ENCODE data around the gene CPSF6. TPM values are rescaled to one million over a fixed set of nuclear protein-coding genes. Genes with fewer than 3 reads are reported as not detected.
A peak's percentile ranks its signal among the peaks of the same experiment; 100 is the strongest.

Gene CPSF6
- polyA plus RNA-seq, 2 donors = 20.7 to 21.4 TPM

DNA sequence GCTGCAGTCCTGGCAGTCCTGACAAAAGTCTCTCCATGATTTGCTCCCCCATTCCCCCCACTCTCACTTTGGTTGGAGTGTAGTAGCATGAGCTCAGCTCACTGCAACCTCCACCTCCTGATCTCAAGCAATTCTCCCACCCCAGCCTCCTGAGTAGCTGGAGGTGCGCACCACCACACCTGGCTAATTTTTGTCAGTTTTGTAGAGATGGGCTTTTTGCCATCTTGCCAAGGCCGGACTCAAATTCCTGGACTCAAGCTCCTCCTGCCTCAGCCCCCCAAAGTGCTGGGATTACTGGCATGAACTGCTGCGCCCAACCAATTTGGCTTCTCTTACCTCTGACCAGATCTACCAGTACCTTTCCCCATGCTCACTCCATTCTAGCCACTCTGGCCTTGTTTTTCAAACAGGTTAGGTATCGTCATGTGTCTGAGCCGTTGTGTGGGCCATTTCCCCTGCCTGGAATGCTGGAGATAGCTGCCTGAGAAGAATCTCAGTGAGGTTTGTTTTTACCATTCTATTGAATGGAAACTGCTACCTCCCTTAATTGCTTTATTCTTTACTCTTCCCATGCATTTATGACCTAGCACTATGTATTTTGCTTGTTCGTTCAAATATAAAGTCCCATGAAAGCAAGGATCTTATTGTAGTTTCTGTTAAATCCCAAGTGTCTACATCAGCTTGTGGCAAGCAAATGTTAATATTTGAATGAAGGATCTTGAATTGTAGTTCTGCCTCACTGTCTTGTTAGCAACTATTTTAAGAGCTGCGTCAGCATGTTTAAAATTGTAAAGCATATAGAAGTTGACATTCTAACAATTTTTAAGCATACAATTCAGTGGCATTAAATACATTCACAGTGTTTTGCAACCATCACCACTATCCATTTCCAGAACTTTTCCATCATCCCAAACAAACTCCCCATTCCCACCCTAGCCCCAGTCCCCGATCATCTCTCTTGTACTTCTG is 39.7 kb downstream of the CPSF6 start:
- H3K27ac ChIP-seq (ENCODE audit: low read depth in 2 of 2, low read length in 1 of 2) = no peak overlapping the region
- peaks cover 0 to 2% of the 10 kb centered on the region in 2 donors for H3K4me1 ChIP-seq (ENCODE audit: control insufficient read depth in 2 of 2, insufficient read depth in 2 of 2, low read length in 1 of 2)
- no peaks in the 10 kb centered on the region for H3K27me3 ChIP-seq (ENCODE audit: control insufficient read depth in 1 of 2, insufficient read depth in 2 of 2, low read length in 2 of 2)
- no peak overlapping the region for H3K4me3 ChIP-seq (ENCODE audit: low read depth in 1 of 2, low read length in 2 of 2)
- H3K36me3 ChIP-seq (ENCODE audit: control insufficient read depth in 2 of 2, insufficient read depth in 2 of 2, low read length in 1 of 2) = no peaks in the 10 kb centered on the region
- WGBS, 2 donors = 86 to 89% methylated on average over 8 of the region's 8 CpGs
- no peaks in the 10 kb centered on the region for H3K9me3 ChIP-seq (ENCODE audit: control insufficient read depth in 2 of 2, insufficient read depth in 1 of 2, low read depth in 1 of 2, low read length in 1 of 2)

DNA sequence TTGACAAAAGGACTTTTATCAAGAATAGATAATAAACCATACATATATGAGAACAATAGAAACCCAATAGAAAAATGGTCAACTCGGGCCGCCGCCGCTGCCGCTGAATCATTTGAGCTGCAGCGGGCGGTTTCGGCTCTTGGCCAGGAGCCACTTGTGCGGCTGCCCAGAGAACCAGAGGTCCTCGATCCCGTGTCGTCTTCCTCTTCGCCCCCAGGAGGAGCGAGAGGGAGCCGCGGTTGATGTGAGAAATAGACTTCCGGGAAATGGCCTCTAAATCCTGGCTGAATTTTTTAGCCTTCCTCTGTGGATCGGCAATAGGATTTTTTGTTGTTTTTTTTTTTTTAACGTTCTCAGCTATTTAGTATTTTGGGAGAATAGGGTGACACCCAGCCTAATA is 44.8 kb downstream of the CPSF6 start:
- WGBS, 2 donors = 1 to 5% methylated on average over 19 of the region's 19 CpGs
- H3K27me3 ChIP-seq (ENCODE audit: control insufficient read depth in 1 of 2, insufficient read depth in 2 of 2, low read length in 2 of 2) = no peaks in the 10 kb centered on the region
- H3K9me3 ChIP-seq (ENCODE audit: control insufficient read depth in 2 of 2, insufficient read depth in 1 of 2, low read depth in 1 of 2, low read length in 1 of 2) = no peaks in the 10 kb centered on the region
- no peak overlapping the region for H3K27ac ChIP-seq (ENCODE audit: low read depth in 2 of 2, low read length in 1 of 2)
- H3K36me3 ChIP-seq (ENCODE audit: control insufficient read depth in 2 of 2, insufficient read depth in 2 of 2, low read length in 1 of 2) = no peaks in the 10 kb centered on the region
- H3K4me1 ChIP-seq (ENCODE audit: control insufficient read depth in 2 of 2, insufficient read depth in 2 of 2, low read length in 1 of 2) = no peaks in the 10 kb centered on the region
- peak overlapping the region in 1 of 2 donors; percentile 38 for H3K4me3 ChIP-seq (ENCODE audit: low read depth in 1 of 2, low read length in 2 of 2)

DNA sequence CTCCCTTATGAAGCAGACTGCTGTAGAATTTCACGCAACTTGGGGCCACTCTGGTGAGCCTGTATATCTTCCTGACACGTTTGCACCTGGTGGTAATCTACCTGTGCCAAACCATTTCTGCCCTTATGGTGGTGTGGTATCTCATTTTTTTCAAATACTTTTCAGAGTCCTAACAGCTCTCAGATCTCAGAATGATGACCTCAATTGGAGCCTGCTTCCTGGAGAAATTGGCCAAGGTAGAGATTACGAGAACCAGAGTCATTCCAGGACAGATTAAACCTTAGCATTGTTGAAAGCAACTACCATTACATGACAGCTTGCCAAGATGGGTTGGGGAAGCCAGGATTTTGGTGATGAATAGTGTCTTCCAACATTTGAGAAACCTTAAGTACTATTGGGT is 48.2 kb downstream of the CPSF6 start:
- Histone ChIP-seq H3K27me3 (ENCODE audit: control insufficient read depth in 1 of 2, insufficient read depth in 2 of 2, low read length in 2 of 2) (no peaks in the 10 kb centered on the region), H3K4me1 (ENCODE audit: control insufficient read depth in 2 of 2, insufficient read depth in 2 of 2, low read length in 1 of 2) (no peaks in the 10 kb centered on the region), H3K36me3 (ENCODE audit: control insufficient read depth in 2 of 2, insufficient read depth in 2 of 2, low read length in 1 of 2) (no peaks in the 10 kb centered on the region), H3K27ac (ENCODE audit: low read depth in 2 of 2, low read length in 1 of 2) (no peak overlapping the region), H3K9me3 (ENCODE audit: control insufficient read depth in 2 of 2, insufficient read depth in 1 of 2, low read depth in 1 of 2, low read length in 1 of 2) (no peaks in the 10 kb centered on the region), H3K4me3 (ENCODE audit: low read depth in 1 of 2, low read length in 2 of 2) (no peak overlapping the region)
- 42 to 47% methylated on average over 3 of the region's 3 CpGs for WGBS, 2 donors

DNA sequence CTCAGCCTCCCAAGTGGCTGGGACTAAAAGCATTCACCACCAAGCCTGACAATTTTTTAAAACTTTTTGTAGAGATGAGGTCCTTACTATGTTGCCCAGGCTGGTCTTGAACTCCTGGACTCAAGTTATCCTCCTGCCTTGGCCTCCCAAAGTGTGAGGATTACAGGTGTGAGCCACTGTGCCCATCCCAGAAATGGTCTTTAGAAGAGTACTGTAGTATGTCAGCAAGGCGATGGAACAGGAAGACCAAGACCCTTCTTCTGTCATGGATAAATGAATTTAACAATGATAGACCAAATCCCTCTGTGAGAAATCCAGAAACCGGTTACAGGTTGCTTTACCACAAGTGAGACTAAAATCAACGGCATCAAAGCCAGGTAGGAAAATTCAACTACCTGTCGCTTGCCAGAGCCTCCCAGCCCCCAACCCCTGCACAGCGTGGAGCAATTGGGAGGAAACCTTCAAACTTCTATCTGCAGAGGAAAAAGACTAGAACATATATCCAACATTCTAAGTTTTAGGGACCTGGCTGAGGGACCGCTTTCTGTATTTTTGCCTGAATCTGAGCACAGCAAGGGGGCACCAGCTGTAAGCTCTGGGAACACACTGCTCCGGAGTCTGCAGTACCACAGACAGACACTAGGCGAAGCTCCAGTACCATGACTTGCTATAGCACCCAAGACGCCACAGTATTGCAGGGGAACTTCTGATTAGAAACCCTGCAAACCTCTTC is 51.3 kb downstream of the CPSF6 start:
- no peaks in the 10 kb centered on the region for H3K36me3 ChIP-seq (ENCODE audit: control insufficient read depth in 2 of 2, insufficient read depth in 2 of 2, low read length in 1 of 2)
- no peak overlapping the region for H3K4me3 ChIP-seq (ENCODE audit: low read depth in 1 of 2, low read length in 2 of 2)
- H3K9me3 ChIP-seq (ENCODE audit: control insufficient read depth in 2 of 2, insufficient read depth in 1 of 2, low read depth in 1 of 2, low read length in 1 of 2) = no peaks in the 10 kb centered on the region
- H3K27ac ChIP-seq (ENCODE audit: low read depth in 2 of 2, low read length in 1 of 2) = no peak overlapping the region
- H3K4me1 ChIP-seq (ENCODE audit: control insufficient read depth in 2 of 2, insufficient read depth in 2 of 2, low read length in 1 of 2) = no peaks in the 10 kb centered on the region
- no peaks in the 10 kb centered on the region for H3K27me3 ChIP-seq (ENCODE audit: control insufficient read depth in 1 of 2, insufficient read depth in 2 of 2, low read length in 2 of 2)
- 24 to 26% methylated on average over 9 of the region's 9 CpGs for WGBS, 2 donors

DNA sequence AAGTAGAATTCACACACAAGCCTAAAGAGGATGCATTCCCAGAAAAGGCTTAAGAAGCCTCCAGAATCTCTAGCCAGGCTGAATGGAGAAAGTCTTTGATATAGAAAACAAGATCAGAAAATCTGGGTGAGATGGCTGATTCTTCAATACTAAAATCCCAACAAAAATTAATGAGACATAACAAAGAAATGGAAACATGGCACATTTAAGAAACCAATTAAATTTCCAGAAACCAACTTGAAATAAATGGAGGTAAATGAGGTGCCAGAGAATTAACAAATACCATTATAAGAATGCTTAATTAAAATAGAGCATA is 51.9 kb downstream of the CPSF6 start:
- H3K27me3 ChIP-seq (ENCODE audit: control insufficient read depth in 1 of 2, insufficient read depth in 2 of 2, low read length in 2 of 2) = no peaks in the 10 kb centered on the region
- no peaks in the 10 kb centered on the region for H3K4me1 ChIP-seq (ENCODE audit: control insufficient read depth in 2 of 2, insufficient read depth in 2 of 2, low read length in 1 of 2)
- H3K36me3 ChIP-seq (ENCODE audit: control insufficient read depth in 2 of 2, insufficient read depth in 2 of 2, low read length in 1 of 2) = no peaks in the 10 kb centered on the region
- H3K9me3 ChIP-seq (ENCODE audit: control insufficient read depth in 2 of 2, insufficient read depth in 1 of 2, low read depth in 1 of 2, low read length in 1 of 2) = no peaks in the 10 kb centered on the region
- H3K27ac ChIP-seq (ENCODE audit: low read depth in 2 of 2, low read length in 1 of 2) = no peak overlapping the region
- no peak overlapping the region for H3K4me3 ChIP-seq (ENCODE audit: low read depth in 1 of 2, low read length in 2 of 2)

DNA sequence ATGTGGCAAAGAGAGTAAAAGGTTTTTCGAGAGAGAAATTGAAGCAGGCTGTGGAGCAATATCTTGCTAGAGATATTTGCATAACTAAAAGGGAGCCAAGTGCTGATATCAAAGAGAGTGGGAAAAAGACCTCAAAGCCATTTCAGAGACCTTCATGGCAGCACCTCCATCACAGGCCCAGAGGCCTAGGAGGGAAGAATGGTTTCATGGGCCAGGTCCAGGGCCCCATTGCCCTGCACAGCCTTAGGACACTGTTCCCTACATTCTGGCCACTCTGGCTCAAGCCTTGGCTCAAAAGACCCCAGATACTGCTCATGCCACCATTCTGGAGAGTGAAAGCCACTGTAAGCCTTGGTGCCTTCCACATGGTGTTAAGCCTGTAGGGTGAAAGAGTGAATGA is 58.8 kb downstream of the CPSF6 start:
- Histone ChIP-seq H3K4me1 (ENCODE audit: control insufficient read depth in 2 of 2, insufficient read depth in 2 of 2, low read length in 1 of 2) (no peaks in the 10 kb centered on the region), H3K36me3 (ENCODE audit: control insufficient read depth in 2 of 2, insufficient read depth in 2 of 2, low read length in 1 of 2) (no peaks in the 10 kb centered on the region), H3K27me3 (ENCODE audit: control insufficient read depth in 1 of 2, insufficient read depth in 2 of 2, low read length in 2 of 2) (no peaks in the 10 kb centered on the region), H3K4me3 (ENCODE audit: low read depth in 1 of 2, low read length in 2 of 2) (no peak overlapping the region), H3K27ac (ENCODE audit: low read depth in 2 of 2, low read length in 1 of 2) (no peak overlapping the region), H3K9me3 (ENCODE audit: control insufficient read depth in 2 of 2, insufficient read depth in 1 of 2, low read depth in 1 of 2, low read length in 1 of 2) (no peaks in the 10 kb centered on the region)
- WGBS, 2 donors = 91 to 97% methylated on average over 1 of the region's 1 CpG

DNA sequence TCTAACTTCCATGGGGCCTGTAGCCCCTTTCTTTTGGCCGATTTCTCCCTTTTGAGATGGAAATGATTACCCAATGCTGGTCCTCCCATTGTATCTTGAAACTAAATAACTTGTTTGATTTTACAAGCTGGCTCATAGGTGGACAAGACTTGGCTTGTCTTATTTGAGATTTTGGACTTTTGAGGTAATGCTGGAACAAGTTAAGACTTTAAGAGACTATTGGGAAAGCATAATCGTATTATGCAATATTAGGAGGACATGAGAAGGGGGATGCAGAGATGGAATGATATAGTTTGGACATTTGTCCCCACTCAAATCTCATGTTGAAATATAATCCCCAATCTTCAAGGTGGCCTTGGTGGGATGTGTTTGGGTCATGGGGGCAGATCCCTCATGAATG is 59.6 kb downstream of the CPSF6 start:
- WGBS, 2 donors = 61 to 64% methylated on average over 2 of the region's 2 CpGs
- no peaks in the 10 kb centered on the region for H3K27me3 ChIP-seq (ENCODE audit: control insufficient read depth in 1 of 2, insufficient read depth in 2 of 2, low read length in 2 of 2)
- H3K9me3 ChIP-seq (ENCODE audit: control insufficient read depth in 2 of 2, insufficient read depth in 1 of 2, low read depth in 1 of 2, low read length in 1 of 2) = no peaks in the 10 kb centered on the region
- no peaks in the 10 kb centered on the region for H3K36me3 ChIP-seq (ENCODE audit: control insufficient read depth in 2 of 2, insufficient read depth in 2 of 2, low read length in 1 of 2)
- no peak overlapping the region for H3K4me3 ChIP-seq (ENCODE audit: low read depth in 1 of 2, low read length in 2 of 2)
- no peaks in the 10 kb centered on the region for H3K4me1 ChIP-seq (ENCODE audit: control insufficient read depth in 2 of 2, insufficient read depth in 2 of 2, low read length in 1 of 2)
- H3K27ac ChIP-seq (ENCODE audit: low read depth in 2 of 2, low read length in 1 of 2) = no peak overlapping the region

DNA sequence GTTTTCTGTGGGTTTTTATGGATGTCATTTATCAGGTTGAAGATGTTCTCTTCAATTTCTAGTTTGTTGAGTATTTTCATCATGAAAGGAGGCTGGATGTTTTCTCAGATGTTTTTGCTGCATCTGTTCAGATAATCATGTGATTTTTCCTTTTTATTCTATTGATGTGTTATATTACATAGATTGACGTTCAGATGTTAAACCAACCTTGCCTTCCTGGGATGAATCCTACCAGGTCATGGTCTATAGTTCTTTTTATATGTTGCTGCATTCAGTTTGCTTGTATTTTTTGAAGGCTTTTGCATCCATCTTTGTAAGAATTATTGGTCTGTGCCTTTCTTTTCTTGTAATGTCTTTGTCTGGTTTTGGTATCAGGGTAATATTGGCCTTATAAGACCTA is 64.9 kb downstream of the CPSF6 start:
- WGBS, 2 donors = 93 to 97% methylated on average over 1 of the region's 1 CpG
- no peaks in the 10 kb centered on the region for H3K36me3 ChIP-seq (ENCODE audit: control insufficient read depth in 2 of 2, insufficient read depth in 2 of 2, low read length in 1 of 2)
- no peak overlapping the region for H3K27ac ChIP-seq (ENCODE audit: low read depth in 2 of 2, low read length in 1 of 2)
- H3K9me3 ChIP-seq (ENCODE audit: control insufficient read depth in 2 of 2, insufficient read depth in 1 of 2, low read depth in 1 of 2, low read length in 1 of 2) = no peaks in the 10 kb centered on the region
- H3K4me3 ChIP-seq (ENCODE audit: low read depth in 1 of 2, low read length in 2 of 2) = no peak overlapping the region
- no peaks in the 10 kb centered on the region for H3K27me3 ChIP-seq (ENCODE audit: control insufficient read depth in 1 of 2, insufficient read depth in 2 of 2, low read length in 2 of 2)
- H3K4me1 ChIP-seq (ENCODE audit: control insufficient read depth in 2 of 2, insufficient read depth in 2 of 2, low read length in 1 of 2) = no peaks in the 10 kb centered on the region

DNA sequence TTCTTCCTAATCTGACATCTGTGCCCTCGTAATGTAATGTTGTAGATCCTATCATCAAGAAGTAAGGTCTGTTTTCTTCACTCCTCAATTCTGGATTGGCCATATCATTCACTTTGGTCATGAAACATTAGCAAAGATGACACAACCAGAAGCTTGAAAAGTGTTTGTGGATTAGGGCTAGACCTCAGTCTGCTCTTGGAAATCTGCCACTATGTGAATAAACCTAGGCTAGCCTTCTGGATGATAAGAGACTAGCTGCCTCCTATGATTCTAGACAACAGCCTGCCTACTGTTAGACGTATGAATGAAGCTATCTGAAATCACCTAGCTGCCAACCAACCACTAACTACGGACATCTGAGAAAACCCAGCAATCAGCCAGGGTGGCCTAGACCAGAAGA is 70.1 kb downstream of the CPSF6 start:
- H3K4me3 ChIP-seq (ENCODE audit: low read depth in 1 of 2, low read length in 2 of 2) = no peak overlapping the region
- H3K4me1 ChIP-seq (ENCODE audit: control insufficient read depth in 2 of 2, insufficient read depth in 2 of 2, low read length in 1 of 2) = no peaks in the 10 kb centered on the region
- 82 to 86% methylated on average over 3 of the region's 3 CpGs for WGBS, 2 donors
- H3K27me3 ChIP-seq (ENCODE audit: control insufficient read depth in 1 of 2, insufficient read depth in 2 of 2, low read length in 2 of 2) = no peaks in the 10 kb centered on the region
- H3K9me3 ChIP-seq (ENCODE audit: control insufficient read depth in 2 of 2, insufficient read depth in 1 of 2, low read depth in 1 of 2, low read length in 1 of 2) = peaks cover 0 to 4% of the 10 kb centered on the region in 2 donors
- H3K27ac ChIP-seq (ENCODE audit: low read depth in 2 of 2, low read length in 1 of 2) = no peak overlapping the region
- H3K36me3 ChIP-seq (ENCODE audit: control insufficient read depth in 2 of 2, insufficient read depth in 2 of 2, low read length in 1 of 2) = no peaks in the 10 kb centered on the region
